ENCODE results near the gene QPCT. TPM values are rescaled to one million over a fixed set of nuclear protein-coding genes. Genes with fewer than 3 reads are reported as not detected.

Gene QPCT
- total RNA-seq, 1 donor from 2014 or later, result not detected

DNA sequence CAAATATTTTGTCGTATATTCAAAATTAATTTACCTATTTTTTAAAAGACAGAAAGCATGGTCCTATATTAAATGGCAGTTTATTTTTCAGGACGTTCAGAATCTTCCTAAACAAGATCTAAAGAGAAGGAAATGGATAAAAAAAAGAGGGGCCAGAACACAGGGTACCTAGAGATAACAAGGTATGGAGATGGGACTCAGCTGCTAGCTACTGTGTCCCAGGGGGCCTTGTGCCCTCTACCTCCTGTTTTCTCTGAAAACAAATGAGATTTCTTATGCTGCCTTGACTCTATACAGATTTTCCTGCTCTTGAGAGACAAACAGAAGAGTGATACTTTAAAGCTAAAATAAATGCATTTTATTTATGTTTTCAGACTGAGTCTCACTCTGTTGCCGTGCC lies 29.1 kb upstream of the QPCT start:
- H3K4me3 Mint-ChIP-seq (ENCODE audit: unreplicated experiment), result no peak overlapping the region

DNA sequence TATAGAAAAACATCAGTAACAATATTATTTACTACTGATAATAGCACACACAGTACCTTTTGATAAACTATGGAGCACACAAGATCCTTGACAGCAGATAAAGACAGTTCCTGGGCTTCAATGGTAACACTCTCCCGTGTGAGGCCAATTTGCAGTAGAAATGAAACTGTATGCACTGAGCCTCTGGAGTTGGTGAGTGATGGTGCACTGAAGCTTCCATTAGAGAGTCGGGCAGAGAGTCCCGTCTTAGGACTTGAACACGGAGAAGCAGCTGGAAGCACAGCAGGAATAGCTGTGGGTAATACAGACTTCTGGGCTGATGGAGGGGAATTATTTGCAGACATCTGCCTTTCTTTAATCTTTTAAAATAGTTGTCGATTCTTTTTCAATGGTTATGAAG lies 28.2 kb upstream of the QPCT start:
- no peak overlapping the region for H3K27ac Mint-ChIP-seq (ENCODE audit: unreplicated experiment)
- no peak for DNase-seq (ENCODE audit: extremely low spot score, unreplicated experiment)
- peaks cover 13% of the 10 kb centered on the region for H3K36me3 Mint-ChIP-seq (ENCODE audit: unreplicated experiment)
- TF ChIP-seq CTCF (IDR thresholded peaks at IDR 0.05), result no peak
- H3K9me3 Mint-ChIP-seq (ENCODE audit: unreplicated experiment), result no peaks in the 10 kb centered on the region
- peaks cover 46% of the 10 kb centered on the region for H3K4me1 Mint-ChIP-seq (ENCODE audit: unreplicated experiment)
- no peak overlapping the region for H3K4me3 Mint-ChIP-seq (ENCODE audit: unreplicated experiment)
- no peaks in the 10 kb centered on the region for H3K27me3 Mint-ChIP-seq (ENCODE audit: unreplicated experiment)

More for the DNA sequence above, 29.1 kb upstream of the QPCT start:
- no peaks in the 10 kb centered on the region for H3K9me3 Mint-ChIP-seq (ENCODE audit: unreplicated experiment)
- no peak overlapping the region for H3K27ac Mint-ChIP-seq (ENCODE audit: unreplicated experiment)
- no peaks in the 10 kb centered on the region for H3K27me3 Mint-ChIP-seq (ENCODE audit: unreplicated experiment)
- no peak for TF ChIP-seq CTCF (IDR thresholded peaks at IDR 0.05)
- H3K36me3 Mint-ChIP-seq (ENCODE audit: unreplicated experiment), result peaks cover 13% of the 10 kb centered on the region
- no peak for DNase-seq (ENCODE audit: extremely low spot score, unreplicated experiment)
- peaks cover 45% of the 10 kb centered on the region for H3K4me1 Mint-ChIP-seq (ENCODE audit: unreplicated experiment)

DNA sequence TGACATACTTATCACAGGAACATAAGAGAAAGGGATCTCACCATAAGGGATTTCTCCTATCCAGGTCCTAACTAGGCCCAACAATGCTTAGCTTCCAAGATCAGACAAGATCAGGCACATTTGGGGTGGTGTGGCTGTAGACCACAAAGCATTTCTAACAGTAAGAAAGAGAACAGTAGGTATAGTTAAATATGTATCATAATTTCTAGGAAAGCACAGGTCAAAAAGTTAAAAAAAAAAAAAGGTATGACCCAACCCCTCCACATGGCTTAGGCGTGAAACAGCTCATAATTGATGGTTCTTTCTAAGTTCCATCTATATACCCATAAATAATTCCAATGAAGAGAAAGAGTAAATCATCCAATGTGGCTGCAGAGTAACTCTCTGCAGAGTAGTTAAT lies 26.7 kb upstream of the QPCT start:
- peaks cover 61% of the 10 kb centered on the region for H3K4me1 Mint-ChIP-seq (ENCODE audit: unreplicated experiment)
- no peak for TF ChIP-seq CTCF (IDR thresholded peaks at IDR 0.05)

GRCh38 chr2:37318401-37318800 lies 26.0 kb upstream of the QPCT start:
- Mint-ChIP-seq H3K9me3 (ENCODE audit: unreplicated experiment) (no peaks in the 10 kb centered on the region), H3K27me3 (ENCODE audit: unreplicated experiment) (no peaks in the 10 kb centered on the region)

More for the DNA sequence above, 26.7 kb upstream of the QPCT start:
- no peak for DNase-seq (ENCODE audit: extremely low spot score, unreplicated experiment)
- Mint-ChIP-seq H3K27ac (ENCODE audit: unreplicated experiment) (peak overlapping the region; percentile 29), H3K4me3 (ENCODE audit: unreplicated experiment) (no peak overlapping the region), H3K27me3 (ENCODE audit: unreplicated experiment) (no peaks in the 10 kb centered on the region), H3K9me3 (ENCODE audit: unreplicated experiment) (no peaks in the 10 kb centered on the region), H3K36me3 (ENCODE audit: unreplicated experiment) (peaks cover 13% of the 10 kb centered on the region)

More at GRCh38 chr2:37318401-37318800, 26.0 kb upstream of the QPCT start:
- H3K4me3 Mint-ChIP-seq (ENCODE audit: unreplicated experiment), result no peak overlapping the region
- peaks cover 62% of the 10 kb centered on the region for H3K4me1 Mint-ChIP-seq (ENCODE audit: unreplicated experiment)
- H3K27ac Mint-ChIP-seq (ENCODE audit: unreplicated experiment), result peak overlapping the region; percentile 29
- no peak for TF ChIP-seq CTCF (IDR thresholded peaks at IDR 0.05)
- no peak for DNase-seq (ENCODE audit: extremely low spot score, unreplicated experiment)
- H3K36me3 Mint-ChIP-seq (ENCODE audit: unreplicated experiment), result peaks cover 13% of the 10 kb centered on the region

Data from osteocyte (in vitro differentiated cells).